ENCODE measurements around the gene ECE1.

DNA sequence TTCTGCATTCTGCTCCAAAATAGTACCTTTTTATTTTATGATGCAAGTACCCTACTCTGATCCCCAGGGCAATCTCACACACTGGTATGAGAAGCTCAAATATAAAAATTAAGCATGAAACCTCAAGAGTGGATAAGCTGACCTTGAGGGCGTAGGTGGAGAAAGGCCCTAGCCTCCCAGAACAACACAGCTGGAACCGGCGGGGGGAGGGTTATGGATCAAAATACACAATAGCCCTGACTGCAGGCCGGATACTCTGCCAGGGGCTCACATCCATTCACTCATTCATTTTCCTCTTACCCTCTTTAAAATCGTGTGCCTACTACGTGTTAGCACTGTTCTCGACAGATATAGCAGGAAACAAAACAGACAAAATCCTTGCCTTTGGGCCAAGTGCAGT lies 32.8 kb upstream of the ECE1 start:
- TF ChIP-seq, protein P1, sequence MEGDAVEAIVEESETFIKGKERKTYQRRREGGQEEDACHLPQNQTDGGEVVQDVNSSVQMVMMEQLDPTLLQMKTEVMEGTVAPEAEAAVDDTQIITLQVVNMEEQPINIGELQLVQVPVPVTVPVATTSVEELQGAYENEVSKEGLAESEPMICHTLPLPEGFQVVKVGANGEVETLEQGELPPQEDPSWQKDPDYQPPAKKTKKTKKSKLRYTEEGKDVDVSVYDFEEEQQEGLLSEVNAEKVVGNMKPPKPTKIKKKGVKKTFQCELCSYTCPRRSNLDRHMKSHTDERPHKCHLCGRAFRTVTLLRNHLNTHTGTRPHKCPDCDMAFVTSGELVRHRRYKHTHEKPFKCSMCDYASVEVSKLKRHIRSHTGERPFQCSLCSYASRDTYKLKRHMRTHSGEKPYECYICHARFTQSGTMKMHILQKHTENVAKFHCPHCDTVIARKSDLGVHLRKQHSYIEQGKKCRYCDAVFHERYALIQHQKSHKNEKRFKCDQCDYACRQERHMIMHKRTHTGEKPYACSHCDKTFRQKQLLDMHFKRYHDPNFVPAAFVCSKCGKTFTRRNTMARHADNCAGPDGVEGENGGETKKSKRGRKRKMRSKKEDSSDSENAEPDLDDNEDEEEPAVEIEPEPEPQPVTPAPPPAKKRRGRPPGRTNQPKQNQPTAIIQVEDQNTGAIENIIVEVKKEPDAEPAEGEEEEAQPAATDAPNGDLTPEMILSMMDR (conservative IDR thresholded peaks at IDR 0.05; ENCODE audit: low read depth, low read length) = no peak
- TF ChIP-seq POLR2A (IDR thresholded peaks at IDR 0.05; ENCODE audit: low read depth, low read length) (no peak), RFX5 (IDR thresholded peaks at IDR 0.05; ENCODE audit: low read depth, low read length) (no peak), CEBPB (IDR thresholded peaks at IDR 0.05; ENCODE audit: low read depth, low read length) (no peak), RAD21 (IDR thresholded peaks at IDR 0.05; ENCODE audit: low read length) (no peak), SMC3 (IDR thresholded peaks at IDR 0.05; ENCODE audit: low read depth, low read length) (no peak), CHD1 (IDR thresholded peaks at IDR 0.05; ENCODE audit: low read depth, low read length) (no peak), USF2 (IDR thresholded peaks at IDR 0.05; ENCODE audit: low read depth, low read length) (no peak), ELK1 (IDR thresholded peaks at IDR 0.05; ENCODE audit: borderline replicate concordance, low read depth, low read length) (no peak), MAZ (IDR thresholded peaks at IDR 0.05; ENCODE audit: borderline replicate concordance, low read depth, low read length) (no peak), MAFK (IDR thresholded peaks at IDR 0.05; ENCODE audit: low read depth, low read length) (no peak)

Data from IMR-90 (cell line).